ENCODE results near the gene PCYT1A.

PCYT1A gene

DNA sequence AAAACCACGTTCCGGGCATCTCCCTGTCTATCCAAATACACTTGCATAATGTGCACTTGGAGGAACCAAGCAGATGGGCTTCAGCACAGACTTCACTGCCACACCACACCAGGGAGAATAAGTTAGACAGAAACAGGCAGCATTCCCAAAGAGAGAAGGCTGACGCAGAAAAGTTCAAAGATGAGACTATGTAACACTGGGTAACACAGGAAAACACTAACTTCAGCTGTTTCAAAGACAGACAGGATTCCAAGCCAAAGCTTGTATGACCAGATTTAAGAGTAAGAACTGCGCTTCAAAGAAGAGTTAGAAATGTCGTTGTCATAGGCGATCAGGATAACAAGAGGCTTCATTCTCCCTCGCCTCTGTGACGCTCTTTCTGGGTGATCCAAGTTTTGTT, 51.3 kb downstream of the PCYT1A start:
- H3K4me3 ChIP-seq (ENCODE audit: low read depth, low read length) = no peak overlapping the region
- TF ChIP-seq, protein P1, sequence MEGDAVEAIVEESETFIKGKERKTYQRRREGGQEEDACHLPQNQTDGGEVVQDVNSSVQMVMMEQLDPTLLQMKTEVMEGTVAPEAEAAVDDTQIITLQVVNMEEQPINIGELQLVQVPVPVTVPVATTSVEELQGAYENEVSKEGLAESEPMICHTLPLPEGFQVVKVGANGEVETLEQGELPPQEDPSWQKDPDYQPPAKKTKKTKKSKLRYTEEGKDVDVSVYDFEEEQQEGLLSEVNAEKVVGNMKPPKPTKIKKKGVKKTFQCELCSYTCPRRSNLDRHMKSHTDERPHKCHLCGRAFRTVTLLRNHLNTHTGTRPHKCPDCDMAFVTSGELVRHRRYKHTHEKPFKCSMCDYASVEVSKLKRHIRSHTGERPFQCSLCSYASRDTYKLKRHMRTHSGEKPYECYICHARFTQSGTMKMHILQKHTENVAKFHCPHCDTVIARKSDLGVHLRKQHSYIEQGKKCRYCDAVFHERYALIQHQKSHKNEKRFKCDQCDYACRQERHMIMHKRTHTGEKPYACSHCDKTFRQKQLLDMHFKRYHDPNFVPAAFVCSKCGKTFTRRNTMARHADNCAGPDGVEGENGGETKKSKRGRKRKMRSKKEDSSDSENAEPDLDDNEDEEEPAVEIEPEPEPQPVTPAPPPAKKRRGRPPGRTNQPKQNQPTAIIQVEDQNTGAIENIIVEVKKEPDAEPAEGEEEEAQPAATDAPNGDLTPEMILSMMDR (IDR thresholded peaks at IDR 0.05; ENCODE audit: control insufficient read depth, extremely low read depth, insufficient read depth) = no peak
- DNase-seq (ENCODE audit: low read depth) = no peak

DNA sequence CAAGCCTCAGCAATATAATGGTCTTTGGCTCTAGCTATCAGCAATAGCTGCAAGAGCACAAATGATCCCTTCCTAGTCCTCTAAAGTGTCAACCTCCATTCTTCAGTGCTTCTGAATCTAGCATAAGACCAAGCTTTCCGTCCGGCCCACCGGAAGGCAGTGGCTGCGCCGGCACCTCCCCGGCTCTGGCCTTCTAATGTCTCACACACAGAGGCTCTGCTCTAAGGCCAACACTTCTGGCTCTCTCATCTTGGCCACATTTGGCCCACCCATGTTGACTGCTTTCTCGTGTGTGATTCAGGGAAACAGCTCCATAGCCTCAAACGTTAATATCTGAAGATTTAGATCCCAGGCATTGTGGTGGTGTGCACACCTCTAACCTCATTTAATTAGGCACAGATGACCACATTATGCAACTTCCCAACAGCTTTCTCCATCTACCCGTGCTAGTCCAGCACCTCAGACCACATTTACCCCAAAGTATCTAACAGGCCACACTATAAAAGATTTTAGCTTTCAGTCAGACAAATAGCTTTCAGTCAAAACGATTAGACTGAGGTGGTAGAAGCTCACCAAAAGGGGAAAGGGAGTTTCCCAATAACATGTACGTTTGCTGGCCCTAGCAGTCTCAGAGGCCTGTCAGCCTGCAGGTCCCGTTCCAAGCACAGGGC, 51.9 kb downstream of the PCYT1A start:
- DNase-seq (ENCODE audit: low read depth) = no peak
- TF ChIP-seq, protein P1 (IDR thresholded peaks at IDR 0.05; ENCODE audit: control insufficient read depth, extremely low read depth, insufficient read depth) = no peak
- no peak overlapping the region for H3K4me3 ChIP-seq (ENCODE audit: low read depth, low read length)

DNA sequence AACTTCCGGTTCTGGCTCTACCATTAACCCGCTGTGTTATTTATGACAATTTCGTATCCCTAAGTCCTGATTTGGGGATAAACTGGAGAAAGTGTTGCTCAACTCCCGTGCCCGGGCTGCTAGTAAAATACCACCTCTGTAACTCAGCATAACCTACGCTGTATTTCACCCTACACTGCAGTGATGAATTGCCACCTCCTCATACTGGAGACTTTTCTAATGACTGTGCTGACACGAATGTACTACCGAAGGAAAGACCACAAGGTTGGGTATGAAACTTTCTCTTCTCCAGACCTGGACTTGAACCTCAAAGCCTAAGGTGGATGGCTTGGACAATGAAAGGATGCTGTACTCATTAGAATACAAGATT, 54.7 kb downstream of the PCYT1A start:
- no peak overlapping the region for H3K4me3 ChIP-seq (ENCODE audit: low read depth, low read length)
- TF ChIP-seq, protein P1 (IDR thresholded peaks at IDR 0.05; ENCODE audit: control insufficient read depth, extremely low read depth, insufficient read depth) = no peak
- no peak for DNase-seq (ENCODE audit: low read depth)

DNA sequence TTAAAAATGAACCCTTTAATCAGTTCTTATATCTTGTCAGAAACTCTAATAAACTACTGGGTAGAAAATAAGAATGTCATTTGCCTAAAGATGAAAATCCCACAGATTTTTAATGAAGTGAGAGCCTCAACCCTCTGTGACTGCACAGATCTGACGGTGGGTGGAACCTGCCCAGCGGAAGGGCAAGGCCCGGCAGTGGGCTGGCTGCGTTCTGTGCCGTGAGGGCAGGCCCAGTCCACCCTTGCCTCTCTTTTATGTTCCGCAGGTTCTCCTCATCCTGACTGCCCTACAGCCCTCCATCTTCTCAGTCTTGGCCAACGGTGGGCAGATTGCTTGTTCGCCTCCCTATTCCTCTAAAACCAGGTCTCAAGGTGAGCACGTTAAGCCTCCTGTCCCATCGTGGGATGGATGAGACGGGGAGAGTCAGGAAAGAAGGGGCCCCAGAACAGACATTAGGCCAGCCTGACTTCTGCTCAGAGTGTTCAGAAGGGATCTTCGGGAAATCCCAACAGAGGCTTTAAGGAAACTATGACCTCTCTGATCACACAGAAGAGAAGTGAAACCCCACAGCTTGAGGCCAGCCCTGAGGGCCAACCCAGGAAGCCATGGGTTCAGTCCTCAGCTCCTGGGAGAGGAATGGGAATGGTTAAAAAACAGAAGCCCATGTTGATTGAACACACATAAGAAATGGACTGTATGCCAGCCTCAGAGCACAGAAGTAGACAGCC, 55.2 kb downstream of the PCYT1A start:
- TF ChIP-seq, protein P1 (IDR thresholded peaks at IDR 0.05; ENCODE audit: control insufficient read depth, extremely low read depth, insufficient read depth) = no peak
- no peak overlapping the region for H3K4me3 ChIP-seq (ENCODE audit: low read depth, low read length)
- DNase-seq (ENCODE audit: low read depth) = no peak

DNA sequence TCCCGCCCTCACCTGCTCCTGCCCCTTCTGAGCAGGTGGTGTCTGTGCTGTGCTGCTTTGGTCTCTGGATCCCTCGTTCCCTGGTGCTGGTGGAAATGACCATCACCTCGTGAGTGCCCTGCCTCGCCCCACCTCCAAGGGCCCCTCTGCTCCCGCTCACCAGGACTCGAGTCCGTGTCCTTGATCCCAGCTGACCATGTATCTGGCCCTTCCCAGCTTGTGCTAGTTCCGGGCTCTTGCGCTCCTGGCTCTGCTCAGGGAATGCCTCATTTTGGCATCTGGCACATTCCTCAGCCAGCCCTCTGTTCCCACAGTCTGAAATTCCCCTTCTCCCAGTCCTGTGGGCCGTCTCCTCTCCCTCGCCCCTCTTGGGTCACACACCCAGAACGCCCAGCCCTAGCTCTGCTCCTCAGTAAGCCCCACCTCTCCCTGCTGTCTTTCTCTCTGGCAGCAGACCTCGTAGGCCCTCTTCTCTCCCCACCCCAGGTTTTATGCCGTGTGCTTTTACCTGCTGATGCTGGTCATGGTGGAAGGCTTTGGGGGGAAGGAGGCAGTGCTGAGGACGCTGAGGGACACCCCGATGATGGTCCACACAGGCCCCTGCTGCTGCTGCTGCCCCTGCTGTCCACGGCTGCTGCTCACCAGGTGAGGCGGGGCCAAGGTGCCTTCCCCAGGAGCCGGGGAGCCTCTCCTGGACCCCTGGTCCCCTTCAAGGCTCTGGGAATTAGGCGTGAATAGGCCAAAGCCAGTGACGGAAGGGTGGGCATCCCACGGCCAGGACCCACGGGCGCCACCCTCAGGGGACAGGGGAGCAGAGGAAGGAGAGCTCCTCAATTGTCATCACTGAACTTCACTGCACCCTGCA, 59.7 kb downstream of the PCYT1A start:
- H3K4me3 ChIP-seq (ENCODE audit: low read depth, low read length) = no peak overlapping the region
- TF ChIP-seq, protein P1 (IDR thresholded peaks at IDR 0.05; ENCODE audit: control insufficient read depth, extremely low read depth, insufficient read depth) = no peak
- no peak for DNase-seq (ENCODE audit: low read depth)

DNA sequence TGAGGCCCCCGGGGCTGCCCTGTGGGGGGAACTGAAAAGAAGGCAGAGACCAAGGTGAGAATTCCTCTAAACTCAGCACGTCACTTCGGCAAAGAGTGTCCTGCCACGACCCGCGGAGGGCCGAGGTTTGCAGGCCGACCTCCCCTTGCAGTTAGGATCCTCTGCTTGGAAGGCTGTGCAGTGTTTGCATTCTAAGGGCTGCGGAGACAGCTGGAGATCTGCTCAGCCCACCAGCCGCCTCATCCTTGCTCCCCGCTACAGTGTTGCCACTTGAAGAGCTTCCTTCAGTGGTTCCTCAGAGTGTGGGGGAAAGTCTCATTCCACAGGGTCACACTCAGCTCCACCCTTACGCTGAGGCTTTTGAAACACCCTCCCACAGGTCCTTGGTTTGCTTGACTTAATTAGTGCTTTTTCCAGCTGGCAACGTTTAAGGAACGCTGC, 60.4 kb downstream of the PCYT1A start:
- TF ChIP-seq, protein P1 (IDR thresholded peaks at IDR 0.05; ENCODE audit: control insufficient read depth, extremely low read depth, insufficient read depth) = no peak
- DNase-seq (ENCODE audit: low read depth) = no peak
- no peak overlapping the region for H3K4me3 ChIP-seq (ENCODE audit: low read depth, low read length)
